Cardiac fibroblast (primary cell): Measurements from ENCODE around the gene MPIG6B.

Experiments used
- DNase-seq, 2 donors: peaks; one replicate each; pipeline versions ENCODE4 v3.0.0 to v3.0.0-alpha.2; 2010; ENCODE audit warnings: low read depth in 2 of 2
- H3K4me3 ChIP-seq, 2 donors: replicated peaks in 1 of 2; 1 replicate in 1 of 2; 2 replicates in 1 of 2; pipeline ENCODE4 v1.5.1; 2011; ENCODE audit warnings: low read depth in 2 of 2, low read length in 2 of 2, mild to moderate bottlenecking in 2 of 2, moderate library complexity in 1 of 2
- TF ChIP-seq, protein P1 (sequence below): IDR thresholded peaks from one replicate; pipeline ENCODE4 v1.5.1; 2011; ENCODE audit warnings: low read depth, mild to moderate bottlenecking, low read length, inconsistent platforms

MPIG6B gene

DNA sequence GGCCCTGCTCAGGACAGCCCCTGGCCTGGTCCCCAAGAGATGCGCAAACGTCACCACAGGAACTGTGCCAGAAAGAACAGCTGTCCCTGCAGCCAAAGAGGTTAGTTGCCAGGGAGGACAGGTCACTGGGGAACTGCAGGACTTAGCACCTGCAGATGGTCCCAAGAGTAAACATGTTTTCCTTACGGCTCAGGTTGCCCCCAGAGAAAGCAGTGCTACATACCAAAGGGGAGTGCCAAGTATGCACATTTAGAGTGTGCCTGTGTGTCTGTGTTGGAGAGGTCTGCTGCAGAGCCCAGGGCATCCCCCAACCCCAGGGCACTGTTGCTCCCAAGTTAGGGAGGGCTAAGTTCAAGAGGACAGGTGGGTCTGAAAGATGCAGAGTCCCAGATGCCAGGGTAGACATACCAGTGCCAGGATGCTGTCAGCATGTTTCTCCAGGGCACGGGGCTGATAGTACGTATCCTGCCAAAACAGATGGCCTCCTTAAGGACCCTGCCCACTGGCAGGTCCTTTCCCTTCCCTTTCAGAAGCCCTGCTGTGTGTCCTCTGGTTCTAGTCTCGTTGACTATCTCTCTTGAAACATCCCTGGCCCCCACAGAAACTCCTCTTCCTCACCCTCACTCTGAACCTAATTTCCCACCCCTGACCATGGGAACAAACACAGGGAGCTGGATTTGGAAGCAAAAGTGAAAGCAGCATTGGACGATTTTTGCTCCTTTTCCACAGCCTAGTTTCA, 21.3 kb upstream of the MPIG6B start:
- peak in 1 of 2 donors; percentile 33 for DNase-seq

GRCh38 chr6:31702405-31702818, 20.8 kb upstream of the MPIG6B start:
- DNase-seq, result peak in 1 of 2 donors; percentile 24
- TF ChIP-seq, protein P1, sequence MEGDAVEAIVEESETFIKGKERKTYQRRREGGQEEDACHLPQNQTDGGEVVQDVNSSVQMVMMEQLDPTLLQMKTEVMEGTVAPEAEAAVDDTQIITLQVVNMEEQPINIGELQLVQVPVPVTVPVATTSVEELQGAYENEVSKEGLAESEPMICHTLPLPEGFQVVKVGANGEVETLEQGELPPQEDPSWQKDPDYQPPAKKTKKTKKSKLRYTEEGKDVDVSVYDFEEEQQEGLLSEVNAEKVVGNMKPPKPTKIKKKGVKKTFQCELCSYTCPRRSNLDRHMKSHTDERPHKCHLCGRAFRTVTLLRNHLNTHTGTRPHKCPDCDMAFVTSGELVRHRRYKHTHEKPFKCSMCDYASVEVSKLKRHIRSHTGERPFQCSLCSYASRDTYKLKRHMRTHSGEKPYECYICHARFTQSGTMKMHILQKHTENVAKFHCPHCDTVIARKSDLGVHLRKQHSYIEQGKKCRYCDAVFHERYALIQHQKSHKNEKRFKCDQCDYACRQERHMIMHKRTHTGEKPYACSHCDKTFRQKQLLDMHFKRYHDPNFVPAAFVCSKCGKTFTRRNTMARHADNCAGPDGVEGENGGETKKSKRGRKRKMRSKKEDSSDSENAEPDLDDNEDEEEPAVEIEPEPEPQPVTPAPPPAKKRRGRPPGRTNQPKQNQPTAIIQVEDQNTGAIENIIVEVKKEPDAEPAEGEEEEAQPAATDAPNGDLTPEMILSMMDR, result no peak
- peak overlapping the region; percentile 86 to 93 for H3K4me3 ChIP-seq

More for the DNA sequence above, 21.3 kb upstream of the MPIG6B start:
- TF ChIP-seq, protein P1, result no peak
- H3K4me3 ChIP-seq, result peak overlapping the region; percentile 86 to 93

- peak; percentile 99 for DNase-seq
- TF ChIP-seq, protein P1, result no peak
- peak within 1 kb of the TSS; percentile 86 to 93 for H3K4me3 ChIP-seq
These were observed 20.1 kb upstream of the MPIG6B start, which contains the start of gene ABHD16A for GRCh38 chr6:31702819-31703716. Gene ABHD16A, minus strand, starts transcription at chr6:31703324. Its CDS starts 43 bp downstream, at chr6:31703281.

DNA sequence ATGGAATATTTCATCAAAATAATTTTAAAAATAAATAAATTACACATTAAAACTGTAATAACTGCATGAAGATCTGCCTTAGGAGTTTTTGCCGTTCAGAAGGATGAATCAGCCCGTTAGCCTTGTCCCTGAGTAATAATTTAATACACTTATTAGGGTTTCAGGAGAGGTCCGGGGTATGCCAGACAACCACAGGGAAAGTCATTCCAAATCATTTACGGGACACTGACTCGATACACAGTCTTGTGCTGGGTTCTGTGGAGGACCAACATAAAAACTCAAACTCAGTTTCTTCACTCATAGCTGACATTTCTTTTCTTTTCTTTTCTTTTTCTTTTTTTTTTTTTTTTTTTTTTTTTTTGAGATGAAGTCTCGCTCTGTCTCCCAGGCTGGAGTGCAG, 17.2 kb upstream of the MPIG6B start:
- H3K4me3 ChIP-seq, result no peak overlapping the region
- no peak for DNase-seq

GRCh38 chr6:31706599-31706998, 16.6 kb upstream of the MPIG6B start, which contains the start of gene LY6G6F:
Gene LY6G6F, plus strand, starts transcription at chr6:31706866. Its CDS starts 41 bp downstream, at chr6:31706907.
- H3K4me3 ChIP-seq, result no peak within 1 kb of the TSS
- peak in 1 of 2 donors; percentile 69 for DNase-seq
- TF ChIP-seq, protein P1, result no peak

More for the DNA sequence above, 17.2 kb upstream of the MPIG6B start:
- TF ChIP-seq, protein P1, result no peak

DNA sequence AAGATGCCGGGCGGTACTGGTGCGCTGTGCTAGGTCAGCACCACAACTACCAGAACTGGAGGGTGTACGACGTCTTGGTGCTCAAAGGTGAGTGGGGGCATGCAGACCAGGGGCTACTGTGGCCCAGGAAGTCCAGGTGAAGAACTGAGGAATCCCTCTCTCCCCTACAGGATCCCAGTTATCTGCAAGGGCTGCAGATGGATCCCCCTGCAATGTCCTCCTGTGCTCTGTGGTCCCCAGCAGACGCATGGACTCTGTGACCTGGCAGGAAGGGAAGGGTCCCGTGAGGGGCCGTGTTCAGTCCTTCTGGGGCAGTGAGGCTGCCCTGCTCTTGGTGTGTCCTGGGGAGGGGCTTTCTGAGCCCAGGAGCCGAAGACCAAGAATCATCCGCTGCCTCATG, 15.5 kb upstream of the MPIG6B start:
- TF ChIP-seq, protein P1, result no peak
- no peak overlapping the region for H3K4me3 ChIP-seq
- no peak for DNase-seq
